NCI-H2107 (cell line): ENCODE data around the gene BMPR1A.
"Not testable (repeated sequence)": the region's sequence is repeated elsewhere in the genome, so short reads cannot be mapped to it uniquely, and the experiment has no call there.

Source experiments
- DNase-seq: peaks from one replicate; lab custom pipeline; 2025; lab: John Stamatoyannopoulos, UW

Gene BMPR1A

DNA sequence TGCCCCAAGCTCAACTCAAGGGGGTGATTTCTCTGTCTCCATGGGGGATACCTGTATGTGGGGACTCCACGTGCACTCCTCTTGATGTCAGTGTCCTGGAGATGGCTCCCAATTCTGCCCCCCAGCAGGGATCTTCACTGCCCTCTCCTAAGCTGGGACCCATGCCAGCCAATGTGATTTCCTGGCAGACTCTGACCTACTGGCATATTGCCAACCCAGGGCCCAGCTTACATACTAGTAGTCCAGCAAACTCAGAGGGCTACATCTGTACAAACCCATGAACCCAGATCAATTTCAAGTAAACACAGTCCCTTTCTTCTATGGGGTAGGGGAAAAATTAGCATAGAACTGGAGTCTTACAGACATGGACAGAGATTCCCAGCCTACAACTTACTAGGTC is 26.2 kb upstream of the BMPR1A start:
- no peak for DNase-seq

DNA sequence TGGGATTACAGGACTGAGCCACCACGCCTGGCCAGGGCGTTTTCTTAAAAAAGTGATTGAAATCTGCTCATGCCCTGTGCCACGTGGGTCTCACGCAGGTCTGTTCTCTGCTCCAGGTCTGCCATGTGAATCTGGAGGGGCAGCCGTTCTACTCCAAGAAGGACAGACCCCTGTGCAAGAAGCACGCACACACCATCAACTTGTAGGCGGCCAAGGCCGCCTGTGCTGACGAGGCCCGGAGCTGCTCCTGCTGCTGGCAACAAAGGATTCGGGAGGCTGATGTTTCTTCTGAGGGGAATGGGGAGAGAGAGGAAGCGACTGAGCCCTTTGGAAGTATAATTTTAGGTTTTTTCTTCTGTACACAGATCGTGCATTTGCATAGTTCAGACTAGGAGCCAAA is 23.6 kb upstream of the BMPR1A start:
- no peak for DNase-seq

DNA sequence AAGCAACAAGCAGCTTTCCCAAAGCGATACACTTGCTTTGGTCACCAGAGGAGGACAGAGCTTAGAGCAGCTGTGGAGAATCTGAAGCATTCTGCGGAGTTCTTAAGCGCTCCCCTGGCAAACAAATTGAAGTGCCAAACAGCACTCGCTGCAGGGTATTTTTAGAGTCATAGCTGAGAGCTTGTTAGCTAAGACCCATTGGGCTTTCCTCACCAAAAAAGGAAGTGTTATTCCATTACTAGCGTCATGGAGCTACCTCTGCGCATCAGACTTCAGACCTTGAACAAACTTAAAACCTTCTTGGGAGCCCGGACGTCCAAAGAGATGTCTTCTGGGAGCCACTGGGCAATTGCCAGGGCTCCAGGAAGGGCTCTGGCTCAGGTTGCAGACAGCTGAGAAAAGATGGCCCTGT is 23.2 kb upstream of the BMPR1A start:
- DNase-seq, result no peak

DNA sequence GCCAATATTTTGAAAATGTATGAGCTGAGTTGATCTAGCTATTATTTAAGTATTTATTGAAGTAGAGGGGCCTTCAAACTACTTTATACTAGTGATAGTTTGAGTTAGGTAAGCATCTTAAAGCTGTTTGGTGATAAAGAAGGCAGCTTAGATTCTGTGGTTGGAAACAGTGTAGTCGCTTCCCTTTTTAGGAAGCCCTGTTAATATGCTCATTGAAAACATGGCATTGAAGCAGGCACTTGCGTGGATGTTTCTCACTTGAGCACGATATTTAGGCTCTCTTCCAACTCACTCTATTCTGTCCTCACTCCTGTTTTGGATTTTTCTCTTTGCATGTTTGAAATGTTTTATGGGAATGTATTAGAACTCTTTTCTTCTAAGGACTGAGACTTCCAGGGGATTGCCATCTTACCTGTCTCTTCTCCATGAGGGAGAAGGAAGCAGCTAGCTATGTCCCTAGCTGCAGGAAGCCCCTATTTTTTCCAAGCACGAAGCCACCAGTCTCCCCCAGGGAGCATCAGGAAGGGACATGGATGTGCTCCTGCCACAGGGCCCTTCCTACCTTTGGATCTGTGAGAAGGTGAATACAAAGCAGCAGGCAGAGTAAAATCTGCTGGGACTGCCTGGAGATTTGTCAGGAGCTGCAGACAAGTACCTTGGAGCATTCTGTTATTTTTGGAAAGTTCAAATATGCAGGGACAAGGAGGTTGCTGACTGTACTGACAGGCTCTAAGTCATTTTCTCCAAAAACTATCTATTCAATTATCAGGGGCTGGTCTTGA is 22.0 kb upstream of the BMPR1A start:
- no peak for DNase-seq

DNA sequence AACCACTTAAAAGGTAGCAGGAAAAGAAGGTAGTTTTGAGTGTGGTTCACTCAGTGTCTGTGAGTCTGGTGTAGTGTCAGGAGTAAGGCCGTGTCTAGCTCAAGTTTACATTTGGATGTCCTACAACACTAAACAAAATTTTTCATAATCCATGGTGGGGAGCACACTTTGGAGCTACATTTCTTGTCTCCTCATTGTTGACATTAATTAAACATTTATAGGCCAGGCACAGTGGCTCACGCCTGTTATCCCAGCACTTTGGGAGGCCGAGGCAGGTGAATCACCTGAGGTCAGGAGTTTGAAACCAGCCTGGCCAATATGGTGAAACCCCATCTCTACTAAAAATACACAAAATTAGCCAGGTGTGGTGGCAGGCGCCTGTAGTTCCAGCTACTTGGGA is 21.1 kb upstream of the BMPR1A start:
- DNase-seq, result not testable (repeated sequence)

DNA sequence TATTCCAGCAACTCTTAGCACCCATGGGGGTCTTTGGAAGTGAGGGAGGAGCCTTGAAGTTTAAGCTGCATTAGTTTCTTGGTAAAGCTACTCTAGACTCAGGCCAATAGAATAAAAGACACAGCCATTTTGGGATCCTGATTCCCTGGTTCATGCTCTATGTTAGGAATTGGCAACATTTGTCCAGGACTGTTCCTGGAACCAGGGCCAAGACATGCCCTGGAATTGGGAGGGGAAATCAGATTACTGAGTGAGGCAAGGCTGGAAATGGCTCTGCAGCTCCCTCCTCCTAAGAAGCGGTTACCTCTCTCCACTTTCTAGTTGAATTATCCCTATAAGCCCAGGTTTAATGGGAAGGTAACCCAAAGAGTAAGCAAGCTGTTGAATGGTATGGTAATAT is 14.2 kb upstream of the BMPR1A start:
- DNase-seq, result no peak

DNA sequence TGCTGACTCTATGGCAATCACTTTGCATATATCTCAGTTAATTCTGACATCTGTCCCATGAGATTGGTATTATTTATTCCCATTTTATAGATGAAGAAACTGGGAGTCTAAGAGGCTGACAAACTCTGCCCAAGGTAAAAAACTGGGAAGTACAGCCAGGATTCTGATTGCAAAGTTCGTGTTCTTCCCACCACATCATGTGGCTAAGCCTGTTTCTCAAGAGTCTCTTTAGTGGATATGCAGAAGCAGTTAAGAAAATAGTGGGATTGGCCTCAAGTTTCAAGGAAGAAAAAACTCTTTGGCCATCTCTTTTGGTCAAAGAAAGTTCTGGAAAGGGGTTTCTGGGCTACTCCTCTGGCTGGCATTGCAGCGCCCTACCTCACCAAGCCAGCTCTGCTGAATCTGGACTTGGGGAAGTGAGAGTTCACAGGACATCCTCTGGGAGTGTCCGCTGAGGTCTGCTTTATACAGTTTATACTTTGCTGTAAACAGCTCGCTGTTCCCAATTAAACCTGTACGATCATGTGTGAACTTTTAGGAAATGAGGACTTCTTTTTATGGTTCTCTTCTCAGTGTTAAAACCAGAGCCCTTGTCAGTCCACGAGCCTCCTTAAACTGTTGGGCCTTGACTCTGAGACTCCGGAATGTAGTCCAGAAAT is 12.2 kb upstream of the BMPR1A start:
- no peak for DNase-seq

DNA sequence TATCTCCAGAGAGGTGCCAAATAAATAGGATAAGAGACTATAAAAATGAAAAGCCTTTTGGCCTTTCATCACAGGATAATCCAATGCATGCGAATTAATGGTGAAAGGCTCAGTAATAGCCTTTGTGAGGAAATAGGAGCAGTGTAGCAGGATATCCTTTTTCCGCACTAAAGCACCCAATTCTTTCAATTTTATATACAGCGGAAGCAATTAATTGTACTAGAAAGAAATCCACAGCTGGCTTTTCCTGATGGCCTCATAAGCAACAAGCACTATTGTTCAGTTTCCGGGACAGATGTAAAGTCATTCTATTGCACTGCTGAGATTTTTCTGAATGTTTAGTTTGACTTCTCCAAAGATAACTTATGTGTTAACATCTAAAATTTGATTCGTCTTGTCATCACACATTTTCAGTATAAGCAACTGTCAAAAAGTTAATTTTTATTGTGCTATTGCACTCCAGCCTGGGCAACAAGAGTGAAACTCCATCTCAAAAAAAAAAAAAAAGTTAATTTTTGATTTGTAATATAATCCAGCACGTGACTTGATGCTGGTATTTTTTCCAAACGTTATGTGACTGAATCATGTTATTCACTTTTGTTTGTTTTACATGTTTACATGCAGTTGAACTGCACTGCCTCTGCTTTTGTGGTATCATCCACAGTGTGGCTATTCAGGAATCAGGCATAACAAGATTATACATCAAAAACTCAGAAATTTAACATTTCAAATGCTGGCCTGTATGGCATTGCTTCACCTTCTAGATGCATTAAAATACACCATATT is 8.4 kb upstream of the BMPR1A start:
- DNase-seq, result no peak

DNA sequence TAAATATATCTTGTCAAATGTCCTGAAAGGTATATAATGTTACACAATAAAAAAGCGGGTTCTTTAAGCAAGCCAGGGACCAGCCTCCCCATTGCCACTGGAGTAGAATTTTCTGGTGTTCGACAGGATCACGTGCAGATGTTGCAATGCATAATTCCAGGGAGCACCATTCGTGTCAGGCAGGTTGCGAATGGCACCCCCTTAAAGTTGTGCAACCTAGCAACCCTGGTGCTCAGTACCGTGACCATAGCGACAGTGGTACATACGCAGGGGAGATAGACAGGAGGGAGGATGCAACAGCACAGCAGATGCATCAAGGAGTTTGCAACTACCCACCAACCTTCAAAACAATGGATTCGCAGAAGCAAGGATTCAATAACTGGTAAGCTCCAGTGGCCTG is 6.6 kb upstream of the BMPR1A start:
- DNase-seq, result no peak

DNA sequence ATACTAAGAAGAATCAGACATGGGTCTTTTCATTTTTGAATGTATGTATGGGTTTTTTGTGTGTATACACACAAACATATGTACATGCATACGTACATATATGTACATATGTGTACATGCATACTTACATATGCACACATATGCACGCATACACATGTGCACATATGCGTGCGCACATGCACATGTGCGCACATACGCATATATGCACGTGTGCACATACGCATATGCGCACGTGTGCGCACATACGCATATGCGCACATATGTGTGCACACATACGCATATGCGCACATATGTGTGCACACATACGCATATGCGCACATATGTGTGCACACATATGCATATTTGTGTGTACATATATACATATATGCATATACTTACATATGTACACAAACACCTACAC is 4.9 kb upstream of the BMPR1A start:
- DNase-seq, result no peak

DNA sequence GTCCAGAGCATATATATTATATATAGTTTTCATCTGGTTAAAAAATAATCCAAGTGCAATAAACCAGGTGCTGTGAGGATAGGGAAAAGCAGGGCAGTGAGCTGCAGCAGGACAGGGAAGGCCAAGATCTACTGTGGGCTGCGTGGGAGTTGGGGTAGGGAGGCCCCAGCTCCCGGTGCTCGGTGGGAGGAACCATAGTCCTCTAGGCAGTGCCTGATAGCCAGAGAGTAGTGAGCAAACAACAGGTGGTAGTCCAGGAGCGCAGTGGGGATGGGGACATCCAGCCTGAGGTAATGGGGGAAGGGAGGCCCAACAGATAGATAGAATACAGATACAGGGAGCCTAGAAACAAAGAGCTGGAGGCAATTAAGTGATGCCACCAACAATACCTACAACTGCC is 4.1 kb upstream of the BMPR1A start:
- no peak for DNase-seq

DNA sequence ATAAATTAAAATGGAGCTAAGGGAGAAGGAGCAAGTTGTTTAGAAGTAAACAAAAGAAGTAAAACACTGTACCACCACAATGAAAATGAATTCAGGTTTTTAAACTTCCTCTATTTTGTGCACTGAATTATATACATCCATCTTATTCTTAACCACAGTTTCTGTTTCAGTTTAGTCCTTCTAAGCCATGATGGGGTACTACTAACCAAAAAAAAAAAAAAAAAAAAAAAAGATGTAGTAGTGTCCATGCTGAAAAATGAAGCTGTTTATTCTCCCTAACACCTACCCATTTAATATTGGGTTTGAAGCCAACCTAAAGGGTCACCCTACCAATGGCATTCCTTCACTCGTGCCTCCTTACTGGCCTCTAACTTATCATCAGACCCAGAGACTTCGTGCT is 3.4 kb upstream of the BMPR1A start:
- no peak for DNase-seq

DNA sequence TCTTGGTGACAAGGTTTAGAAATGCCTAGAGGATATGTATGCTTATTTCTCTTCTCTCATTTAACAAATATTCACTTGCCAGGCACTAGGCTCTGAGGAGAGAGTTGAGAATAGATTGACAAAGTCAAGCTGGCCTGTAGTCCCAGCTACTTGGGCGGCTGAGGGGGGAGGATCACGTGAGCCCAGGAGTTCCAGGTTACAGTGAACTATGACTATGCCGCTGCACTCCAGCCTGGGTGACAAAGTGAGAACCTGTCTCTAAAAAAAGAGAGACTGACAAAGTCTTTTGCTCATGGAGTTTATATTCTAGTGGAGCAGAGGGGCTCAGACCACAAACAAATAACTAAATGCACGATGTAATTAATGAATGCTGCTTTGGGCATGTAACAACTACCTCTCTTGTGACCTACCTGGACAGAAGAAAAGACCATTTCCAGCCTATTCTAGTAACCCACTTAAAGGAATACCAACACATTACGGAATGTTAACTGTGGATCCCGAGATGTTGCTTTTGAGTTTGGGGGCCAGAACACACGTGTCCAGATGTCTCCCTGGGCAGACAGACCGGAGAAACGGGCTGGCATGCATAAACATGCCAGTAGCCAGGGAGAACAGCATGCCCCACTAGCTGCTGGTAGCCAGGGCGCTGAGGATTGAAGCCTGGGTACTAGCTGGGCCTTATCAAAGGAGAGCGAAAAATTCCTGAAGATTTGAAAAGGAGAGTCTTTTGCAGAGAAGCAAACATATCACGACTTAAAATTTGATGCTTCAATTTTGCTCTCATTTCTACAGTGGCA is 2.6 kb upstream of the BMPR1A start:
- no peak for DNase-seq

DNA sequence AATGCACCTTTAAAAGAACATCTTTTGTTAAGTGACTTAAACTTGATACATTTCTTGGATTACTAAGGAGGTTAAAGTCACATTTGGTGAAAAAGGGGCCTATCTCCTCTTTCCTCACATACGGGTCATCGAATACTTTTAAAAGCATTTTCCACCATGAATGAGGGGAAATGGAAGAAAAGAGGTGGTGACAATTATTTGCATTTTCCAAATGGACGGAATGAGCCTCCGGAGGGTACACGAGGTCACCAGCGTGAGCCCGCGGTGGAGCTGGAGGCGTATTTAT is 1.0 kb upstream of the BMPR1A start:
- no peak for DNase-seq

DNA sequence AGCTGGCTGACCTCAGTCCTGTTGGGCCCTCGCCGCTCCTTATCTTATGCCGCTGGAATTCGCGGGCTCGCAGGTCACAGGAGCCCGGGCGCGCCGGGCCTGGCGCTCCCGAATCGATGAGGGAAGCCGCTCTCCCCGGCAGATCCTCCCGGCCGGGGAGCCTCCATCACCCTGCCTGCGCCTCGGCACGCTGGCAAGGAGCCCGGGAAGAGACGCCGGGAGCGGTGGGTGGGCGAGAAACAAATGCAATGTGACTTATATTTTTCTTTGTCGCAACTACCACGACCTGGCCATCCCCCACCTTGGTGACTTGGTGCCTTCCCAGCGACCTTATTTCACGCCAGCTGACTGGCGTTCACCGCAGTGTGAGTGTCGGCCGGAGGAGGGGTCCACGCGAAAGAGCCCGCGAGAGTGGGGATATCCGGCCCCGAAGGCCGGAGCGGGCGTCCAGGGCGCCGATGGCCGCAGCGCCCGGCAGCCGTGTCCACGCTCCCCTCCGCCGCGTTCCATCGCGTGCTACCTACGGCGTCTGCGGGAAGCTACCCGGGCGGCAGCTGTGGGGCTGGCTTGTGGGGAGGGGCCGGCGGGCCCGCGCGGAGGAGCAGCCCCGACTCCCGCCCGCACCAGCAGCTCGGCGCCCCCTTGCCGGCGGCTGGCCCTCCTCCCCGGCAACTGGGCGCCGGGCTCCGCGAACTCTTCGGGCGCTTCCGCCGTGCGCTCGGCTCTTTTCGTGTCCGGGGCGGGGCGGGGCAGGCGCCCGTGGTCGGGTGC is 494 bp upstream of the BMPR1A start:
- peak; percentile 70 for DNase-seq

DNA sequence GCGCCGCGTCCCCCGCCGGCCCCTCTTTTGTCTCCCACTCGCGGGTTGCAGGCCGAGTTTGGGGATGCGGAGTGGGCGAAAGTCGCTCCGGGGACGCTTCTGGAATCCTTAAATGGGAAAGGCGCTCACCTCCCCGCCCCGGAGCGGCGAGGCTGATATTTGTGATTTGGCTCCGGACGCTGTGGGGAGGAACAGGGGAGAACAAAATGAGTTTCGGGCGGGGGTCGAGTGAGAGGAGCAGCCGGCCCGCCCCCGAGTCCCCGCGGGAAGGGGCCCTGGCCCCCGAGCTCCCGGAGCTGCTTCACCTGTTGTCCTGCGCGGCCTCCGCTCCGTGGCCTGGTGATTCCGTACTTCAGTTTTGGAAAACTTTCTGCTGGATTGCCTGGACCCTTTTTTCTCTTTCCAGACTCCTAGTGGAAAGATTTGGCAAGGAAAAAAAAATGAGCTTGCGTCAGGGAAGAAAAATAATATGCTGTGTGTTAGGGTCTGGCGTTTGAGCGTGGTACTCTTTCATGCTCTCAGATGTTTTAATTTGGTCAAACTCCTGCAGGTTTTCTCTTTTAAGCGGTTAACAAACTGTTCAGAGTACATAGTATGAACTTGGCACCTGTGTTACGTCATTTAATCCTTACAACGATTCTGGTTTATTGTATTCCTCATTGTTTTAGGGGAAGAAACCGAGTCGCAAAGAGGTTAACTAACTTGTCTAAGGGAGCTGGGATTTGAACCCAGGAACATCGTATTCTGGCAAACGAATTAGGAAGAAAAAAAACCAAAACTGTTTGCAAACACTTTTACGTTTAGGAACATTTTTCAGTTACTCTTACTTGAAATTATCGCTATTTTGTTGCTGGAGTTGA is 924 bp downstream of the BMPR1A start:
- DNase-seq, result no peak

DNA sequence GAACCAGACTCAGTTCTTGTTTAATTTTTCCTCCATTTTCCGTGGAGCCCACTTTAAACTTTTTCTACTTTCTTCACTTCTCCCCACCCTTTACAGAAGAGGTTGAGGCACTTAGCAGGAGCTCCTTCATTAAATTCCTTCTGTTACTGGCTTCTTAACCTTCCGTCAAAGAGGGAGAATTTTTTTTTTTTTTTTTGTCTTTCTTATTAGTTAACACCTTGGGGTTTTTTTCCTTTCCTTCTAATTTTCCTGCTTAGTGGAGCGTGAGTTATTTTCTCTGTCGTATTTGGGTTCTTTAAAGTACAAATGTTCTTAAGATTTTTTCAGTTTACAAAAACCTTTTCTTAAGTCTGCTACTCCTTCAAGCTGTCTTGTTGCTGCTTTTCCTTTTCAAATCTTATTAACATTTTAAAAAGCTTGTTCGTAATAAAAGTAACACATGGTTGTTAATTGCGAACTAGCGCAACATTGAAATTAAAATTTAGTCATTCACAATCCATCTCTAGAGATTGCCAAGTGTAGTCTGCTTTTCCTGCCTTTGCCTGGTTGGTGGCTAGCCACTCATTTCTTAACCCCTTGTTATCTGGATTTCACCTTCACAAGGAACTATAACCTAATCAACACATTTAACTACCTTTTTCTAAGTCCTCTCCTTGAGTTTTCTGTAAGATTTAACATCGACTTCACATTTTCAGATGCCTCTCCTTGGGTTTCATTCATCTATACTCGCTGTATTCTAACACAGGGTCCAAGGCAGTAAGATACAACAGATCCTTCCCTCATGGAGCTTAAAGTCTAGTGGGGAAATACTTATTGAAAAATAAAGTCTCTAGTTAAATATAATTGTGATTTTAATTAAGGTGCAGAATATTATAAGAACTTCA is 2.0 kb downstream of the BMPR1A start:
- no peak for DNase-seq

DNA sequence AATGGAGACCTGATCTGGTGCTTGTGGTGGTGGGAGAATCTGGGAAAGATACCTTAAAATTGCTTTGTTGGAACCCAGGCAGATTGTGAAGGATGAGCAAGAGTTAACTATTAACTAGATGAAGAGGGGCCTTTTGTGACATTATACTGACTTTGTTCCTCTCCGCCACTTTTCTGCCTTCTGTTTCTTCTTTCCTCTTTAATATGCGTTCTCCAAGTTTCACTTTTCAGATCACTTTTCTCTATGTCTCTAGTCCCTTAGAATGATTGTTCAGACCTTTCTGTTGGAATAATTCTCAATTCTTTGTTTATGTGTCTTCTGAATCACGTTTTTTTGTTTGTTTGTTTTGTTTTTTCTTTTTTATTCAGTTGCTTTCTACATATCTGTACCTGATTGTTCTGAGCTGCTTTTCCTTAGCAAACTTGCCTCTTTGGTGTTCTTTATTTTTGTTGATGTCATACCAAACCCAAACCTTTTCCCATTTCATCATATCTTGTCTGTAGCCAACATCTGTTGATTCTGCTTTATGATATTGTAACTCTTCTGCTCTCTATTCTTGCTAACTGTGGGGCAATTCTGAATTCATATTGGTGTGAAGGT is 2.8 kb downstream of the BMPR1A start:
- no peak for DNase-seq

DNA sequence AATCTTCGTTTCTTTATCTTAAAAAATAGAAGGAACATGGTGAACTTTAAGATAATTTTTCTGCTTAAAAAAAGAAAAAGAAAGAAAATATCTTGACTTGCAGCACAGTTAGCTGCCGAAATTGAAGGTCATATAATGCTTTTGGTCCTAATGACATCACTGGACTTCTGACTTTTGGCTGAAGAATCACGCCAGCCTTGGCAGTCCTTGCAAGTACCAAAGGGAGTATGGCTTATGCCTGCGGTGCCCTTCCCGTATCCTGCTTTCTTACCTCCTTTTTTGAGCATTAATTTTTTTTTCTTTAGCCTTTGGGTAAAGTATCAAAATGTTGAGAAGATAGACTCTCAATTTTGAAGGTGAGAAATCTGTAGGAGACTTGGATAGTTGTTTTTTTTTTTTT is 7.0 kb downstream of the BMPR1A start:
- DNase-seq, result no peak
